HG02763 (cell line): Measurements from ENCODE around the gene OR2C1.

Experiments
- ATAC-seq: cut with Tn5 transposase; IDR thresholded peaks from one replicate; pipeline ENCODE4 v1.9.1; 2021; ENCODE audit warnings: mild to moderate bottlenecking, moderate library complexity; ENCODE audit not compliant: unreplicated experiment

OR2C1 gene

DNA sequence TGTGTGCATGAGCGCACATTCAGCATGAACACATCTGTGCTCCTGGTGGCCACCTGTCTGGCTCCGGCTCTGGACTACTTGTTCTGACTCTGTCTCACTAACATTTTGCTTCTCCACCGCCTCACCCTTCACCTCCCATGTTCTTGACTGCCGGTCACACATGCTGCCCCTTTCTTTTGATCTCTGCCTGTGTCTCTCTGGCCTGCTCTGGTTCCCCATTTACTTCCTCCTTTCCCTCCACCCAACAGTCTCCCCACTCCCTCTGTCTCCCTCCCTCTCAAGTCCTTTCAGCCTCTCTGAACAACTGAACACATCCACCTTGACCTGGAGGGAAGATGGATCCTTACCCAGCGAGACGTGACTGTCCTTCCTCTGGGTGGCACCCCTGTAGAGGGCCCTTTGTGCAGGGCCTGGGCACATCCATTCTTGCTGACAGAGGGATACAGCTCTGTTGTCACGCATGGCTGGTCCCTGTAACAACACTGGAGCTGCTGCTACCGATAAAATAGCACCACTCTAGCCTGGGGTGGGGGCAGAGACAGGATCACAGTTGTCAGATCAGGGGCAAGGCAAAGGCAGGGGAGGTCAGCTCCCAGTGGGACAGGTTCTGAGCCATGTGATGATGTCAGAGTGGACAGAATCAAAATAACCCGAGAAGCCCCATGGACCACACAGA is 34.1 kb downstream of the OR2C1 start:
- no peak for ATAC-seq

DNA sequence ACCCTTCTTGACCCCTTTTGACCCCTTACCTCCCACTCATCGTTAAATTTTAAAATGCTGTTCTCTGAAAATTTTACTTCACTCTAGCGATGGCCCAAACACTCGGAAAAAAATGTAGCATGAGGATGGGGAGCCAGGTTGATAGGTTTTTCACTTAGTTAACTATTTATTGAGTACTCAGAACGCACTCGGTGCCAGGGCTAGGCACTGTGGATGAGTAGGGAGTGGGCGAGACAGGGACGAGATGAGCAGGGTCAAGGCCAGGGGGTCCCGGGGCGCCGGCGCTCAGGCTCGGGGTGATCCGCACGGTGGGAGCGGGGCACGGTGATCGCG is 44.7 kb downstream of the OR2C1 start:
- ATAC-seq: no peak

DNA sequence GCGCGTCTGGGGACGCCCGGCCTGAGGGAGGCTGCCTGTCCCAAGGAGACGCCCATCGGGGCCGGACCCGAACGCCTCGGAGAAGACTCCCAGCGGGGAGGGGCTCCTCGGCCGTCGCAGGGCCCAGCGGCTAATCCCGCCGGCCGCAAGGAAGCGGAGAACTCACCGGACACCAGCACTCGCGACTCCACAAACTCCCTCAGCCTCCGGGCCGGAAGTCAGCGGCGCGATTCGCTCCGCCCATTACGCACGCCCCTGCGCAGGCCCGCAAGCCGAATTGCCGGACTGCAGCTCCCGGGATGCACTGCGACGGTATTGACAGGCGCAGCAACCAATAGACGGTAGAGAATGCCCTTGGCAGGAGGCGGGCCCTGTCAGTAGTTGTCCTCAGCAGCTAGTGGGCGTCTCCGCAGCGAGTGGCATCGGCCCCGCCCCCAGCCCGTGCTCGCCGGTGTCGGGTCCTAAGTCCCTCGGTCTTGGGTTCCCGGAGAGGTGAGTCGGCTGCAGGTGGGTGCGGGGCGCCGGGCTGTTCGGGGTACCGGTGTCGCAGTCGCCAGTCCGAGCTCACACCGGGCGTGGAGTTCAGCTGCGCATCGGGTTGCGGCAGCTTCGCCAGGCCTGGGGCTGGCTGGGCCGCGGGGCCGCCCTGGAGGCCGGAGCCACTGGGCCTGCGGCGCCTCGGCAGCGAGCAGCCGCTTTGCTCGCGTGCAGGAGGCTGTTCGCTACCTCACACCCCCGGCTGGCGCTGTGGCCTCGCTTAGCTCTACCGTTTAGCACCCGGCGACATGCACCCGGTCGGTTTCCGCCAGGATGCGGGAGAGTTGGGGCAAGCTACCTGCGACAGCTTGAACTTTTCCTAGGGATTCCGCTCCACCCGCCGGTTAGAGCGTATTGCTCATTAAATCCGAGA is 45.3 kb downstream of the OR2C1 start, which contains the start of the genes ZNF174 and ZSCAN32:
Gene ZNF174, plus strand, starts transcription at position 437 of the 910 bp plus-strand sequence. CDS start 790 bp downstream, outside the sequence.
Gene ZSCAN32, minus strand, starts transcription at position 226 of the 910 bp plus-strand sequence. CDS start 3,447 bp downstream, outside the sequence.
- ATAC-seq: peak; percentile 98

DNA sequence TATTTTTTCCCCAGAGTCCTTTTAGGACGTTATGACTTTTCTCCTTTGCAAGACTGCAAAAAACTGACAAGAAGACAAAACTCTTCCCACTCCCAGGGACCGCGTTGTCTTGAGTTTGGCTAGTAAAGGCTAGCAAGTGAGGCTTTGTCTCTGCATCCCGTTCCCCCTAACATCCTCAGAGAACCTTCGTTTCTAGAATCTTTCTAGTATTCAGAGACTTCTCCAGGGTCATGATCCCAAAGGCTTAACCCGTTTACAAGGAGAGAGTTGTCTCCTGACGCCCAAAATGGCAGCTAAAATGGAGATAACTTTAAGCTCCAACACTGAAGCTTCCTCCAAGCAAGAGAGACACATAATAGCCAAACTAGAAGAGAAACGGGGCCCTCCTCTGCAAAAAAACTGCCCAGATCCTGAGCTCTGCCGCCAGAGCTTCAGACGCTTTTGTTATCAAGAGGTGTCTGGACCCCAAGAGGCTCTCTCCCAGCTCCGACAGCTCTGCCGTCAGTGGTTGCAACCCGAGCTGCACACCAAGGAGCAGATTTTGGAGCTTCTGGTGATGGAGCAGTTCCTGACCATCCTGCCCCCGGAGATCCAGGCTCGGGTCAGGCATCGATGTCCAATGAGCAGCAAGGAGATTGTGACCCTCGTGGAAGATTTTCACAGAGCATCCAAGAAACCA is 46.2 kb downstream of the OR2C1 start:
- no peak for ATAC-seq
